GM18867 (cell line): Measurements from ENCODE around the gene PITRM1.

Experiments
- ATAC-seq: cut with Tn5 transposase; IDR thresholded peaks from one replicate; pipeline ENCODE4 v1.9.1; 2021; ENCODE audit warnings: mild to moderate bottlenecking, moderate library complexity; ENCODE audit not compliant: unreplicated experiment

Gene PITRM1

DNA sequence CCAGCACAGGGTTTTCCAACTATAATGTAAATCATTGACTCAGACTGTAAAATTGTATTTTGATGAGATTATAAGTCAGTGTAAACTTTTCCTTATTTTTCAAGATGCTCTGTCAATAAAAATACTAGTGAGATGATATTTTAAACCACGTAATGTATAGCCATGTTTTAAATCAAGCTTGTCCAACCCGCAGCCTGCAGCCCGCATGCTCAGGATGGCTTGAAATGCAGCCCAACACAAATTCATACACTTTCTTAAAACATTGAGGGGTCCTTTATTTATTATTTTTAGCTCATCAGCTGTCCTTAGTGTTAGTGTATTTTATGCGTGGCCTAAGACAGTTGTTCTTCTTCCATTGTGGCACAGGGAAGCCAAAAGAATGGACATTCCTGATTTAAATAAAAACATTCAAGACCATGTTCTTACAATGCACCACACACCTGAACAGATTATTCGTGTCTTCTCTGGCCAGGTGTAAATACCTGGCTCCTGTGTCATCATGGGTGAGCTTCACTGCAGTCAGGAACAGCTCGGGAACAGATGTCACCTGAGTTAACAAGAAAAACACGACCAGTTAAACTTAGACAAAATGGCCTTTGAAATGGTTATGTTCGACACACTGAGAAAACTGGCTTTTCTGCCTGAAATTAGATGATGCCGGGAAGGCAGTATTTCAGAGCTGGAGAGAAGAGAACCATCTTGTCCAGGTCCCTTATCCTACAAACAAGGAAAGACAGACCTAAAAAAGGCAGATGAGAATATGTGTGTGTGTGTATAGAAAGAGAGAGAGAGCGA, 5.9 kb downstream of the PITRM1 start:
- no peak for ATAC-seq

DNA sequence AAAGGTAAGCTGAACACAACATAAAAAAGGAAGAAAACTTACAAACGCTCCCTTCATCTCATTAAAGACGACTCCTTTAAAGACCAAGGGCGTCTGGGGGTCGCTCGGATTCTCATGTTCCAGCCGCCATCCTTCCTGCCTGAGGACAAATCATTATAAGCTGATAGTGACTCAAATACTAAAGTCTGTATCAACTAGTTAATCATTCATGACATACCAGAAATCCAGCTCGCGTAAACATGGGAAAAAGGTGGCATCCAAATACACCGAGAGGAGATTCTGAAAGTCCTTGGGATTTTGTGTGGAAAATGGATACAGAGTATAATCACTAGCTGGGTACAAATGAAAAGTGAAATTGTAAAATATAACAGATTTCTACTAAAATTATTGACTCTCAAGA, 7.4 kb downstream of the PITRM1 start:
- ATAC-seq, result no peak

GRCh38 chr10:3163879-3164278, 8.7 kb downstream of the PITRM1 start:
- ATAC-seq, result no peak

DNA sequence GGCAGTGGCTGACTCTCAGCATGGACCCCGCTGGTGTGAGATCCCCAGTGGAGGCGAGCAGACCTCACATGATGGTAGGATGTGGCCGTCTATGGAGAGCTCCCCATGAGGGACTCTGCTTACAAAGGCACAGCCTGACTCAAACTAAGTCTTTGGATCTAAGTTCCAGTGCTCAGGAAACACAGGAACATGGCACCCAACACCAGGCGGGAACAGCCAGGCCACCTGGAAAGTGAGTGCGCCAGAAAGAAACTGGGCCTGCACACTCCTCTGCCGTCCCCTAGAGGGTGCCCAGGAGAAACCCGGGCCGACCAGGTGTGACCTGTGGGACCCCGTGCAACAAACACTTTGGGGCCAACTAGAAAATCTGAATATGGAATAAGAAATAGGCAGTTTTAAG, 10.0 kb downstream of the PITRM1 start:
- ATAC-seq, result no peak

DNA sequence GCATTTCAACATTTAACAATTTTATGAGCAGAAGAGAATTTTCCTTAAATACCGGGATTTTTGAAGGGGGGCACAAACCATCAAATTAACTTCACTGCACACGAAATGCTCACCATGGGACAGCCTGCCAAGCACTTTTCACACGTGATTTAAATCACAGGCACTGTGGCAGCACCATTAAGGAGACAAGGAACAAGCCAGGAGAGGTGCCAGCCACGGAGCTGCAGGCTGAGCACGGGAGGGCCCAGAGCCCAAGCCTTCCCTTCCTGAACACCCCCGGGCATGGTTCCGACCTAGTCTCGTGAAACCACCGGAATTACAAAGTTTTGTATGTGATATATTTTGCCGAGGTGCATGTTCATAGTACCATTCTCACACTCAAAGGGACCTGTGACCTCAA, 13.4 kb downstream of the PITRM1 start:
- ATAC-seq, result no peak

DNA sequence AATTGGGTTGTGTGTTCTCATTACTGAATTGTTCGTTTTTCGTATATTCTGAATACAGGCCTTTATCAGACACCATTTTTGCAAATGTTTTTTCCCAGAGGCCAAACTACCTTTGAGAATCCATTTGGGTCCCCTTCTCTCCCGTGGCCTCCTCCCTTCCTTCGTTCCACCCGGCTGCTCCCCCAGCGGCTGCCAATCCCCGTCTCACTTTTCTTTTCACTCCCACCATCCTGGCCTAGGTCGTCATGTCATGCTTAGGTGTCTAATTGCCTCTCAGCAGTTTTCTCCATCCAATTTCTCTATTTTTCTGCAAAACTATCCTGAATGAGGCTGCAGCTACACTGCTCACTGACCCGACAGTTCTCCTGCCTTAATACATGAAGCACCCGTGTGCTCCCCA, 17.9 kb downstream of the PITRM1 start:
- no peak for ATAC-seq

GRCh38 chr10:3152566-3152935, 20.0 kb downstream of the PITRM1 start:
- no peak for ATAC-seq

- ATAC-seq, result no peak
Measured at GRCh38 chr10:3151889-3152565, 20.6 kb downstream of the PITRM1 start.

GRCh38 chr10:3150961-3151360, 21.6 kb downstream of the PITRM1 start:
- no peak for ATAC-seq

GRCh38 chr10:3150366-3150765, 22.2 kb downstream of the PITRM1 start:
- no peak for ATAC-seq

DNA sequence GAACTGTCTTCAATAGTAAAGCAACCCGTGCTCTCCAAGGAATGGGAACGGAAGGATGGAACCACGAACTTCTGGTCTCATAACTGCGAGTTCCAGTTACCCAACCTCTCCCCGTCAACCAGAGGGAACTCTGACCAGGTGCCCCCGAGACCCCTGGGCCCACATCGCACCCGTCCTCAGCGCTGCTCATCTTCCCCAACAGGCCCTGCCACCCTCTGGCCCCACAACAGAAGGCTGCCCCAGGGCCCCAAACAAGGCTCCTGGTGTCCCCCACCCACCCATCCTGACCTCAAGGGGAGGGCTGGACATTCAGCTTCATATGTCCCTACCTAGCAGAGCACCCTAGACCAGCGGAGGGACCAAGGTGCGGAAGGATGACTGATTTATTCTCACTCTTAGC, 22.7 kb downstream of the PITRM1 start:
- ATAC-seq, result no peak

GRCh38 chr10:3148994-3149393, 23.6 kb downstream of the PITRM1 start:
- ATAC-seq, result no peak

DNA sequence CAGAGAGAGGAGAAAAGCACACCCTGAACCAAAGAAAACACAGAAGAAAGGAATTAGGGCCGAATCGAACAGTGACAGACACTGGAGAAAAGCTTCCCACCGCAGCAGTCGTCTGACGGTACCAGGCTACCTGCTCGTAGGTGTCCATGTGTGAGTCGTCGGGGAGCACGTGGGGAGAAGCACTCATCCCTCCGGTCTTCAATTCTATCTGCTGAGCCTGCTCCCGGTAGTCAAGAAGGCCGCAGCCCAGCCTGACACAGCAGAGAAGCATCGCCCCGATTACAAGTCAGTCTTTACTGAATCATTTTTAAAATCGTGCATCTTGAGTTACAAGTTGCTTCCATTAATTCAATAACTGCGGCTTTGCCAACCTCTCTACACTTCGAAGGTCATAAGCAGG, 24.5 kb downstream of the PITRM1 start:
- ATAC-seq, result no peak

DNA sequence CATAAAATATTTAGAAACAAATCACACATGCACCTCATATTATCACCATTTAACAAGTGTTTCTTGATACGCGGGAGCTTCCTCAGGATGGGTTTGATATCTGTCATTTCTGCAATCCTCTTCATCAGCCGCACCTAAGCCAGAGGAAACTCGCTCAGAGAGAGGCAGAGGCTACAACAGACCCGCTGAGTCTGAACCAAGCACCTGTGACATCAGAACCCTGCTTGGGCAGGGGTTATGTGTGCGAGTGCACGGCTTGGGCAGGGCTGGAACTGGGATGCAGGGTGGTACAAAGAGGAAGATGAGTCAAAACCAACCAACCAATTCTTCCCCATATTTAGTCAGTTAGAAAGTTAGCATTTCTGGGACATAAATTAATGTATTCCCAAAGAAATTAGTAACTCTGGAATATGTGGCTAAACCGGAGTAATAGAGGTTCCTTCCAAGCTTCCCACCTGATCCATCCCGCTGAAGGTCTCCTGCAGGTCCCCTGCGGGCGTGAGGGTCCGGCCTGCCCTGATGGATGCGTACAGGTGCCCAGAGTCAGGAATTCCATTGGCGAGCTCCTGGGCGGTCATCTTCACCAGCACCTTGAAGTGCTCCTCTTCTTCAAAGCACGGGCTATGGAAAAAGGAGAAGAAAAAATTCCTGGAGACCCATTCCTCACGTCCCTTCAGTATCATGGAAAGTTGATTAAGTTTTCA, 25.3 kb downstream of the PITRM1 start:
- no peak for ATAC-seq

DNA sequence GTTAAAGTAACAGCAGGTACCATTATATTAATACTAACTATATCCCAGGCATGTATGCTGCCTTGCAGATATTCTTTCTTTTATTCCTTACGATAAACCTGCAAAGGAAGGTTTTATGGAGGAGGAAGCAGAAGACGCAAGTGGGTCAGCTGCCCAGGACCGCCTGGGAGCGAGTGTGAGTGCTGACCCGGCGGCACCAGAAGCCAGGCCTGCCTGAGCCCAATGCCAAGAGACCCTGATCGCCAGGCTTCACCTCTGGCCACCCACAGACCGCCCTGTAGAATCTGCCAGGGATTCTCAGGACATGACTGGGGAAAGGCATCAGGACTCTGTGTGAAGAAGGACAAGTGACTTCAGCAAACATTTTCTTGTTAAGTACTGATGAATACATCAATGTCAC, 26.3 kb downstream of the PITRM1 start:
- no peak for ATAC-seq

DNA sequence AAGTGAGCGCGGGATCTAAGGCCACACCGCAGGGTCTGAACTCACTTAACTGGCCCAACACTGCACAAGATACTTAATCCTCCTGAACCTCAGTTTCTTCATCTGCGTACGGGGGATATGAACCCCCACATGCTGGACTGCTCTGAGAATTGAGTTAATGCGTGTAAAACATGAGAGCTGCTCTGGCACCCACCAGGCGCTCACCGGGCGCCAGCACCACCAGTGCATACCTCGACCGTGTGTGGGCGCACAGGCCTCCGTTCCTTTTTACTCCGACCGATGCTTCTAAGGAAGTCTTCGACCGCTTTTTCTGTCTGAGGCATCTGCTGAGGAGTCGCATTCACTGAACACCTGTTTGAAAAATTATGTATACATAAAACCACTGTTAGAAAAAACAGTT, 27.2 kb downstream of the PITRM1 start:
- no peak for ATAC-seq

DNA sequence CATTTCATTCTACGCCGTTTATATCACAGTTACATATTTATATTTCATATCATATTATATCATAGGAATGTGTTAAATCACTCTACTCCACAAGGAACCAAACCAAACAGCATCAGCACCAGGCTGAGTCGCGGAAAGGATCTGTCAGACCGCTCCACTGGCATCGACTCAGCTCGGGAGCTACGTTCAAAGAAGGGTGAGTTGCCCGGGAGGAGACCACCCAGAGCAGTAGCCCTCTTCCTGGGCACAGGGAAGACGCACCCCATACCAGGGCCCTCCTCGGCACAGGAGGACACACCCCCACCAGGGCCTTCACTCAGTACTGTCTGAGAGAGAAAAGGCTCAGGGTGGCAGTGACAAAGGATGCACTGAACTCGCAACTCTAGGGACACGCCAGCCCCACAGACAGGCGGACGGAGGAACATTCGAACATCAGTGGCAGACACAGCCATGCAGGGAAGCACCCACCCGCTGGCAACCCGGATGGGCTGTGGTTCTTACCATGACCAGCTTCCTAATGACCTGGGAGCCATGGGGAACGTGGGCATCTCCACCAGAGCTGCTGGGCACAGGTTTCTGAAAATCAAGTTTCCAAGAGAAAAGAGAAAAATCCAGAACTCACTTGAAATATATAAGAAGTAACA, 28.7 kb downstream of the PITRM1 start:
- ATAC-seq, result no peak

DNA sequence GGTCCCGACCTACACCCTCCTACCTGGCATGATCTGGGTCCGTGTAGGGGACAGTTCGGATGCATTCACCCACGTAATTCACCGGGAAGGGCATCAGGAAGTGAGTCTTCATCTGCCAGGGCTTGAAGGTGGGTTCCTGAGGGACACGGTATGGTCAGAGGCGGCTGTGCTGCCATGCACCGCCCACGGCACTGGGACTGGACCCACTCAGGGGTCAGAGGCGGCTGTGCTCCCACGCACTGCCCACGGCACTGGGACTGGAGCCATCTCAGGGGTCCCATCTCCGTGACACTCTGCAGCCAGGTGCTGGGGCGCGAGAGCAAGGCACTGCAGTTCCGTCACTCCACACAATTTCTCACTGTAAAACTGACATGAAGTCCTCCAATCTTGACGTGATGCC, 29.2 kb downstream of the PITRM1 start:
- no peak for ATAC-seq

DNA sequence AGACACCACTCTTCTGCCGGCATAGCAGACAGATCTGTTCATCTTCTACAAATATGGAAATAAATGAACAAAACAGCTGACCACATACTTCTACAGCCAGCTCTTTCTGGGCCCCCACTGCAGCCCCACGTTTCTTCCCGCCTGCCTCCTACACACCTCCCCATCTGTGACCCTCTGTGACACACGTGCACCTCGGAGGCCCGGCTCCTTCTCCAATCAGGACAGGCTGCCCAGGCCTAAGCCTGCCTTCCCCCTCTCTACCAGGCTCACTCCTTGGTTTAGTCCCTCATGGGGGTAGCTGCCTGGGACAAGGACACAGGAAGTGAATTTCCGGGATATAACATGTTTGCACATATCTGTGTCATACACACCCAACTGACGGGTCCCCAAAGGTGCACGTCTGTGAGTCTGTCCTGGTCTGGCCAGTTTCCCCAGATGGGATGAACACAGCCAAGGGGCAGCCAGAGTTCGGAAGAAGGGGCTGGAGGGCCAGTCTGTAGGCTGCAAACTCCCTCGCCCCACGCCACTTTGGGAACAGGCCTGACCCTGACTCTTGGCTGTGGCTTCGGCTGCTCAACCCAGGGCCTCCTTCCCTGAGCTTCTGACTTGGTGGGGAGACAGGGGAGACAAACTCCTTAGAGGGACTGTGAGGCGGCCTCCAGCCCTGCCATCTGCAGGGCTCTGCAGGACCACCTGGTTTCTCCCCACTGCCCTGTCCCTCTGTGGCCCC, 30.3 kb downstream of the PITRM1 start:
- no peak for ATAC-seq

GRCh38 chr10:3141351-3142005, 31.1 kb downstream of the PITRM1 start:
- no peak for ATAC-seq
